SK-MEL-5 (cell line): Measurements from ENCODE around the gene LPXN. TPM values are rescaled to one million over a fixed set of nuclear protein-coding genes. Genes with fewer than 3 reads are reported as not detected.

Experiments used
- DNase-seq: peaks from one replicate; pipeline ENCODE4 v3.0.0-alpha.2; 2016; ENCODE audit warnings: low read depth, low spot score
- in situ Hi-C: cut with HindIII; loops from 2 replicates; pipeline ENCODE4 v1.10.0; 2016; ENCODE audit warnings: low sequenced_read_pairs, high pct_unique_total_duplicates, low pct_unique_long_range_greater_than_20kb
- total RNA-seq: library from RNA; depleted of rRNA; stranded (reverse); fragments of >200 nt; shearing (Covaris generic); gene quantifications from 2 replicates; pipeline ENCODE4 v1.2.3, GENCODE V29; 2014

LPXN gene
- total RNA-seq, 1 experiment from 2014 or later, result 10.3 TPM

DNA sequence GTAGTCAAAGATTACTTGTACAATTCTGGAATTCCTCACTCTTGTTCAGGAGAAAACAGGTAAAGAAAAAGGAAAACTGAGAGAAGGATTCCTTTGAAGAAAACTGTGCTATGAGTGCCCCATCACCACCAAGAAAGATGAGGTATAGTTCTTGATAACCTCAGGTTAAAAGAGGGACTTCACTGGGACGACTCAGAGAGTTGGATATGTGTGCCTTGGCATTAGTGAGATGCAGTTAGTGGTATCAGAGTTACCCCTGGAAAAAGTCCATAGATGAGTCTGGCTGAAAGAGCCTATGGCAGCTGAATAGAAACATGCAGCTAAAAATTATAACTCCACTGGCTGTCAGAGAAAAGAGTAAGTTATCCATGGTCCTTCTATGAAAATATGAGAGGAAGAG, 28.8 kb downstream of the LPXN start:
- no peak for DNase-seq
- in situ Hi-C loops, result no loop called here

DNA sequence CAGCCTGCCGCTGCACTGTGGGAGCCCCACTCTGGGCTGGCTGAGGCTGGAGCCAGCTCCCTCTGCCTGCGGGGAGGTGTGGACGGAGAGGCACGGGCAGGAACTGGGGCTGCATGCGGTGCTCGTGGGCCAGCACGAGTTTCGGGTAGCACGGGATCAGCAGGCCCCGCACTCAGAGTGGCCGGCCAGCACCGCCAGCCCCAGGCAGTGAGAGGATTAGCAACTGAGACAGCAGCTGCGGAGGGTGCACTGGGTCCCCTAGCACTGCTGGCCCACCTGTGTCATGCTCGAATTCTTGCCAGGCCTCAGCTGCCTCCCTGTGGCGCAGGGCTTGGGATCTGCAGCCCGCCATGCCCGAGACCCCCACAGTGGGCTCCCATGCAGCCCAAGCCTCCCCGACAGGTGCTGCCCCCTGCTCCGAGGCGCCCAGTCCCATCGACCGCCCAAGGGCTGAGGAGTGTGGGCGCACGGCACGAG, 43.8 kb downstream of the LPXN start:
- in situ Hi-C loops, result no loop called here
- DNase-seq, result no peak

DNA sequence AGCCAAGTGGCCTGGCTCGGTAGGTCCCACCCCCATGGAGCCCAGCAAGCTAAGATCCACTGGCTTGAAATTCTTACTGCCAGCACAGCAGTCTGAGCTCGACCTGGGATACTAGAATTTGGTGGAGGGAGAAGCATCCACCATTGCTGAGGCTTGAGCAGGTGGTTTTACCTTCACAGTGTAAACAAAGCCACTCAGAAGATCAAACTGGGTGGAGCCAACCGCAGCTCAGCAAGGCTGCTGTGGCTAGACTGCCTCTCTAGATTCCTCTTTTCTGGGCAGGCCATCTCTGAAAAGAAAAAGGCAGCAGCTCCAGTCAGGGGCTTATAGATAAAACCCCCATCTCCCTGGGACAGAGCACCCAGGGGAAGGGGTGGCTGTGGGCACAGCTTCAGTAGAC, 45.4 kb downstream of the LPXN start:
- in situ Hi-C loops, result no loop called here

DNA sequence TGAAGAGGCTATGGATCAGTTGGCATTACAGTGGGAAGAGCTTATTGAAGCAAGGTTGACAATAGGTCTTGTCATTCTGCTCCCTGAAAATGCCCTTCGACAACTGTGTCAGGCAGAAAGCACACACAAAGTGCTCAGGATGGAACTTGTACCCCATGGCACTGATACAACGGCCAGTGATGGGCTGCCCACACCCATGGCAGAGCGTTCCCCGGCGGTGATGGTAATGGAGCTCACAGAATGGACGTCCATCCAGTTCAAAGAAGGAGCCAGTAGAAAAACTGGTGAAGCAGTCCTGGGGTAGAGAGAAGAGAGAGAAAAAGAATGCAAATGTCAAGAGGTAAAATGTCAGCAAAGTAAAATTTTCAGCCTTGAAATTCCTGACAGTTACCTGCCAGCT, 48.2 kb downstream of the LPXN start:
- DNase-seq, result no peak
- in situ Hi-C loops, result no loop called here

More for the DNA sequence above, 45.4 kb downstream of the LPXN start:
- no peak for DNase-seq

DNA sequence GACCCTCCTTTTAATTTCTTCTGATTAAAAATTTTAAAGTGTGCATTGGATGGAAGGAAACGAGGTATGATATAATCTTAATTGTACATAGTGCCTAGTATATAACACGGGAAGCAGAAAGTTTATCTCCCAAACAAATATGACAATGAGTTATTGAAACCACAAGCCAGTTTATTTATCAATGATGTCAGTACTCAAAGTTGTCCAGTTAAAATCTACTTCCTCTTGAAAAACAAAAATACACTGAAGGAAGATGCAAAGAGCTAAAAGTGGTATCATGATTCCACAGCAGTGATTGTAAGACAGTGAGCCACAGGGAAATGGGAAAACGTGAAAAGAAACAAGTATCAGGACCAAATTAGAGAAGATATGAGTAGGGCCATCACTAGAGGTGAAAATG, 48.9 kb downstream of the LPXN start:
- in situ Hi-C loops, result no loop called here
- no peak for DNase-seq

DNA sequence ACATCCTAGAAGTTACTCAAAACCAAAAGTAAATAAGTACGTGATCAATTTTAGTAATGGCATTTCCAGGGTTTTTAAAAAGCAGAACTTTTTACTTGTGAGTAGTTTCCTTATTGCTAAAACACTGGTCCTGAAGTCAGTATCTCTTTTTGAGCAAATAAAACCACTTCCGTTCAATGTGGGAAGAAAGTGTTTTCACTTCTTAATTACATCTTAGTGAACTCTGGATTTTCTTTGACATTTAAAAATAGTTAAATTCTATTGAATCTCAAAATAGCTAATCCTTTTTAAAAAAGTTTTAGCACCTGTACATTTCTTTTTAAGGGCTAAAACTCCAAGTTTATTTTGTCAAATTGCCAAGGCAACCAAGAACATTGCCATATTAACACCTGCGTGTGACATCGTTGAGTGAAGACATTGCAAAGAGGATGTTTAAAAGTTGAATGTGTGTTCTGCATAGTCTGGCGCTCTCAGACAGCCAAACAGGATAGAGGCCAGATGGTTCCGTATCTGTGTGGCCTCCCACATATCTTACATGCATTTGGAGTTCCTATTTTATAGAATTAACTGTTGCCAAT, 50.5 kb downstream of the LPXN start:
- in situ Hi-C loops, result no loop called here

DNA sequence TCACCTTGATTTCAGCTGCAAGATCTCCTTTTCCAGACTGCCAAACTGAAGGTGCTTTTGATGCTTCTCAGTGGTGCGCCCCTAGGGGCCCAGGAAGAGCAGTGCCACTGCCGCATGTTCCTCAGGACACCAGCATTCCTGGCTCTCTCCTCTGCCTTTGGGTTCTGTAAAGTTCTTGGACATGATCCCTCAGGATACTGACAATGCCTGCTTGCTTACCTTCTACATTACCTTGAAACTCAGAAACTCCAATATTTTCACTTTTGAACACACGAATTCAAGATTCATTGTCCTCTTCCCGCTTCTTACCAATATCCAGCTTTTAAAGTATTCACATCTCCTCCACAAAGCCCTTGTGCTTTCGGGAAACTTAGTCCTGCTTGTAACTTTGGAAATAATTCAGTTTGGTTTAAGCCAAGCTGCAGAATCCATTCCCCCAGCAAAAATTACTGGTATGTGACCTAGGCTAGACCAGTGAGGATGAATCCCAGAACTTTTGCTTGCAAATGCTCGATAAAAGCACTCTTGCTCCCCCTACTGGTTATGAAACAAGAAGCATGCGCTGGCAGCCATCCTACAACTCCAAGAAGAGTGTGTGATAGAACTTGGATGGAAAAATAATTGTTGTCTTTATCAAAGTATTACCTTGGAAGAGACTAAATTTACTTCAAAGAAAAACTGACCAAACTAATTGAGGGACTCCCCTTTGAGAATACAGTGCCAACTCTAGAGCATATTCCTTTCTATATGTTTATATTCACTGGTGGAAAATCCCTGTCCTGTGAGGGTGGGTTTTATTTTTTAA, 51.2 kb downstream of the LPXN start:
- in situ Hi-C loops, result no loop called here
- peak; percentile 72 for DNase-seq

More for the DNA sequence above, 50.5 kb downstream of the LPXN start:
- no peak for DNase-seq

DNA sequence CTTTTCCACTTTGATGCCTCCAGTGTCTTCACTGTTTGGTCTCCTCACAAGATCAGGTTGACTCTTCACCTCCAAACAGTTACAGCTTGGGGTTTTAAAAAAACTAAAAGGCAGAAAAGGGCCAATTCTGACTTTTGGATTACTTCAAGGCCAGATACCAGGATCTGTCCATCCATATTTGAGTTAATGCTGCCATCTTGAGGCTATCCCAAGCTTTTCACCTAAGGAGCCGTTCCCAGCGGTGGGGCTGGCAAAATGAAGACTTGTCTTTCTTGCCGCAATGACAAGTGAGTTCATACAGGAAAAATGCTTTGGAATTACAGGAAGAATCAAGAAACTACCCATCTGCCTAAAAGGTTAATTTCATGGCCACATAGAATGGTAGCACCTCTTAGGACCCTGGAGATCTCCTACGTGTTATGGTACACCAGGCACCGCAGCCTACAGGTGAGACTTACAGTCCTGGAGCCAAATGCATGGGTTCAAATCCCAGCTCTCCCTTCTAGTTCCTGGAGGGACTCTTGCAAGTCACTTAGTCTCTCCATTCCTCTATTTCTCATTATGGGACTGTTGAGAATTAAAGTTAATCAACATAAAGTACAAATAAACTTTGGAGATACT, 61.8 kb downstream of the LPXN start:
- in situ Hi-C loops, result no loop called here
- DNase-seq, result peak; percentile 75

DNA sequence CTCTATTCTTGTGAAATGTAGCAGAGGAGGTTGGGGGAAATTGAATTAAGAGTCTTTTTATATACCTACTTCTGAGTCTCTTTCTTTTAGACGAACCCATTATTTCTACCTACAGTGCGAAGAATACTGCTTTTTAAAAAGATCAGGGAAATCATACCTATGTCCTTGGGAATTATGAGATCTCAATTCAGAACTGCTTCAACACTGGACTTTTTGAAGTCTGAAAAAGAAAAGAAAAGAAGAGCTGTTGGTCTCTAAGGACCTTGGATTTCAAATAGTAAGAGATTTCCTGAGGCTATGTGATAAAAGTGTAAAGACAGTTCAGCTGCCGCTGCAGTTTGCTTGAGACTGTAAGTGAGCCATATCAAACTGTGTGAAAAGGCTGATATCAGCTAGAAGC, 64.0 kb downstream of the LPXN start:
- in situ Hi-C loops, result no loop called here
- no peak for DNase-seq

DNA sequence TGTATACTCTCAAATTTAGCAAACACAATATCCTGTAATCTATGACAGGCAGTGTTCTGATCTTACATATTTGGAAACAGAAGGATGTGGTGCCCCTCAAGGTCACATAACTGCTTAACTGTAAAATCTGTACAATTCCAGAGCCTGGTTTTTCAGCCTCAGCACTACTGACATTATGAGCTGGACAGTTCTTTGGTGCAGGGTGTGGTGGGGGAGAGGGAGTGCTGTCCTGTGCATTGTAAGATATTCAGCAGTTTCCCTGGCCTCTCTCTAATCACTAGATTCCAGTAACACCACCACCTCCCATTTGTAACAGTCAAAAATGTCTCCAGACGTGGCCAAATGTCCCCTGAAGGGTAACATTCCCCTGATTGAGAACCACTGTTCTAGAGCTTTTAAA, 65.9 kb downstream of the LPXN start:
- no peak for DNase-seq
- in situ Hi-C loops, result no loop called here

DNA sequence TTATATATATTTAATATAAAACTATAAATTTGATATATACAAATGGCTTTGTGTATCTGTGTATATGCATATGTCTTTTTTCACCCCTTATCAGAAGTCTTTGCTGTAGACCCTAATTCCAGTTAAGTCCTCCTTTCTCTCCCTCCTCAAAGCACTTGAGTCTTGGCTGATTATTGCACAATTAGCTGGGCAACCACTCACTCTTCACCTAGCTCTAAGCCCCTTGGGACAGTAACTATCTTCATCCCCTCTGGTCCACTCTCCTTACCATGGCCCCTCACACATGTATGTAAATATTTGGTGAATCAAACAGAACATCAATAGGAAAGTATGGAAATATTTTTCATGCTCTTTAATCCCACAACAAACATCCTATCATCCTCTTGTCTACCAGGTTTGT, 66.8 kb downstream of the LPXN start:
- DNase-seq, result no peak
- in situ Hi-C loops, result no loop called here

DNA sequence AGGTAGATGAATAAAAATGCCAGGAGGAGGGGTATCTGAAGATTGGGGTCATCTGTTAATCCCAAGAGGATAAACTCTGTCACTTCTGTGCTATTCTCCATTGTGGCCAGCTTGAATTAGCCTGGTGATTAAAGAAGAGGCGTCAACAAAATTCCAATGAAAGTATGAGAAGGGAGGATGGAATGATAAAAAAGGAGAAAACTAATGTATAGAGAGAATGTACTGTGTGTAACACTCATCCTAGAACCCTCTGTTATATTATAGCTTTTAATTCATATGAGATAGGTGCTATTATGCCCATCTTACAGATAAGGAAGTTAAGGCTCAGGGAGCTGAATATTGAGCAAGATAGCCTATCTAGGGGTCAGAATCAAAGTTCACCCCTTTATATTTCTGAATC, 67.7 kb downstream of the LPXN start, which contains the start of gene OR5B21:
Gene OR5B21, minus strand, starts transcription at position 101 of the 400 bp plus-strand sequence. Its CDS starts 0 bp downstream, at position 101.
- in situ Hi-C loops, result no loop called here
- DNase-seq, result no peak

DNA sequence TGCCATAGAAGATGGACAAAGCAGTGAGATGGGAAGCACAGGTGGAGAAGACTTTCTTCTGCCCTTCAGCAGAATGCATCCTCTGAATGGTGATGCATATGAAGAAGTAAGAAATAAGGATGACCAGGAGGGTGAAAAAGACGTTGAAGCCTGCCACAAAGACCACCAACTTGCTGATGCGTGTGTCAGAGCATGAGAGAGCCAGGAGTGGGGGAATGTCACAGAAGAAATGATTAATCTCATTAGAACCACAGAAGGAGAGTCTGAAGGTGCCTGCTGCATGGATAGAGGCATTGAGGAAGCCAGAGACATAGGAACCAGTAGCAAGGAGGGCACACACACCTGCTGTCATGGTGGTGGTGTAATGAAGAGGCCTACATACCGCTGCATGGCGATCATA, 68.3 kb downstream of the LPXN start:
- DNase-seq, result no peak
- in situ Hi-C loops, result no loop called here

DNA sequence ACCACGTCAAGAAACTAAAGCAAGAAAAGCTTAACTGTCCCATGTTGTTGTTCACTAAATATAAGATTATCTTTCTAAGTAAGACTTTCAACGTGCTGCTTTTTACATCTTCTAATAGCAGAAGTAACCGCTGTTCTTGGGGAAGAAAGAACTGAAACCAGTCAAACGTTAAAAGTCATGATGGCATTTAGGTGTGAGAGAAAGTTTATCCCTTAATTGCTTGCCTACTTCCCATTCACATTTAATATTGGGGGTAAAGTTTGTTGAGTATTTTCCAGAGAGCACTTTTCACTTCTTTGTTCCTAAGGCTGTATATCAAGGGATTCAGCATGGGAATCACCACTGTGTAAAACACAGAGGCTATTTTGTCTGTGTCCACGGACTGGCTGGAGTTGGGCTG, 68.7 kb downstream of the LPXN start:
- in situ Hi-C loops, result no loop called here
- DNase-seq, result no peak

DNA sequence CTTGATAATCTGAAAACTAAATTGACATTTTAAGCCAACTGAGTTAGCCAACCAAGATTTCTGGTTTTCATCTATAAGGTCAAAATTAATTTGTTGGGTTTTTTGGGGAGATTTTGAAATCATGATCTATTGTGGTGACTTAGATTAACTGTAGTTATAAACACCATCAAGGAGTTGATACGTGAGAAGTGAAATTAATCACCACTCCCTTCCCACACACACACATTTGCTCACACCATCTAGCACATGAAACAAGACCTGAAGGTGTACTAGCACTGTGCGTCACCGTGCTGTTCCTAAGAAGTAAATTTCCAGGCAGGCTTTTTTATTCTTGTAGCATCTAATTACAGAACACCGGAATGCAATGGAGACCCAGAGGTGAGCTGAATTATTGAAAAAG, 69.8 kb downstream of the LPXN start:
- DNase-seq, result no peak
- in situ Hi-C loops, result no loop called here

DNA sequence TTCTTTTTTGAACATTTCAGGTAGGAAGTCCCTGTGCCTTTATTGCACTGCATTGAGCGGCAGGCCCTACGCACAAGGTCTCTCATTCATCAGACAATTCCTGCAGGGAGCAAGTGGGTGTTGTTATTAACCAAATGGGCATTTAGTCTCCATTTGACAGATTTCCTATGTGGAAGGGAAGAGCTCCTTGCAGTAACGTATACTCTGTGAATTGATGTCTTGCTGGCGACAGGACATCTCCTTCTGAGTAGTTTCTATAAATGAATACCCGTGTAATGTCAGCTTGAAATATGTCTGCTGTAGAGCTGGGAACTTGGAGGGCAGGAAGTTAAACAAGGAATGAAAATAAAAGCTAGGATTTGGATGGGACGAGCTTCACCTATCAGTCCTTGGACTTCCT, 71.4 kb downstream of the LPXN start:
- no peak for DNase-seq
- in situ Hi-C loops, result no loop called here

DNA sequence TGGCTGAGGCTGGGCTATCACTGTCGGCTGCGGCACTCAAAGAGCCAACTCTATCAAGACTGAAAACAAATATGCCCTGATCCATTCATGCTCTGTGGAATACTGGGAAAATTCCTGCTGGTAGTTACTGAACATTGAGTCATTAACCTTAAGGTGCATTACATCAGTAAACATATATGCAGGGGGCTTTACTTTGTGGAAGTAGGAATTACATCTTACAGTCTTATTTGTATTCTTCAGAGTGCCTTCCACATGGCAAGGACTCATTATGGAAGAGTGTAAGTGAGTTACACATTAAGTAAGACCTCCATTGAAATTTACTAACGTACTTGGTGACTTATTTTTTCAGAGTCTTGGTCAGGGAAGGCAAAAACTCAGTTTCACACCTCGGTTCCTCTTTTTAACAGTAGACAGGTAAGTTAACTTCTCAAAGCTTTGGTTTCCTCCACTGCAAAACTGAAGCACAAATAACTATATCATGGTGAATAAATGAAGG, 72.2 kb downstream of the LPXN start:
- in situ Hi-C loops, result no loop called here
- DNase-seq, result no peak

DNA sequence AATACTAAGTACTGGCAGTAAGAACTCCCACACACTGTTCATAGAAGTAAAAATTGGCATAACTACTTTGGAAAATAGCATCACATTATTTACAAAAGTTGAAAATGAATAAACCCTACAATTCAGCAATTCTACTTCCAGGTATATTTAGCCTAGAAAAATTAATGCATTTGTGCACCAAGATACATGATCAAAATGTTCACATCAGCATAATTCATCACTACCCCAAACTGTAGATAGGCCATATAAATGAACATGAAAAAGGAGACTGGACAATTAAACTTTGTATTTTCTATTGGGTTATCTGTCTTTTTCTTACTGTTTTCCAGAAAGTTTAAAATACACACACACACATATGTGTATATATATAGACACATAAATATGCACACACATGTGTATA, 73.7 kb downstream of the LPXN start:
- no peak for DNase-seq
- in situ Hi-C loops, result no loop called here

DNA sequence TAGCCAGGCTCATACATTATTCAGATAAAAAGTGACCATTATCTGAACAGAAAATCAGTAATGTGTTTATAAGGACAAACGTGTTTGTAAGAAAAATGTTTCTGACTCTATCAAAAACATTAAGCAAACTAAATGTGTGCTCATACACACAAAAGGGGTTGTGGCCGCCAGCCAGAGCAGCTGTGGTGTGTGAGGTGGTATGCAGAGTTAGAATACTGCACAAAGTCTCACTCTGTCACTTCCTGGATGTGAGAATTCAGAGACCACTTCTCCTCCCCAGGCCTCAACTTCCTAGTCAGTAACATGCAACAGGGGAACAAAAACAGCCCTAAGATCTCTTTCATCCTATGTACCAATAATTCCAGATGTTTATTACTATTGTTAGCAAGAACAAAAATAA, 77.2 kb downstream of the LPXN start:
- in situ Hi-C loops, result no loop called here
- DNase-seq, result no peak
